Stimulated activated CD8-positive, alpha-beta memory T cell treated with anti-CD3 and anti-CD28 coated beads, Interleukin-4, amount 100 ng/mL, for 4 hours (primary cell): ENCODE measurements around the gene KRTAP10-6.
"Not testable (repeated sequence)": the region's sequence is repeated elsewhere in the genome, so short reads cannot be mapped to it uniquely, and the experiment has no call there.

Source experiments
- DNase-seq, 2 donors: peaks; one replicate each; pipeline ENCODE4 v3.0.0-alpha.2; 2020; ENCODE audit warnings: low read depth in 2 of 2, low spot score in 1 of 2

KRTAP10-6 gene

GRCh38 chr21:44617071-44617501, 24.8 kb upstream of the KRTAP10-6 start:
- no peak for DNase-seq

GRCh38 chr21:44616591-44616926, 24.3 kb upstream of the KRTAP10-6 start:
- no peak for DNase-seq

- no peak for DNase-seq
Measured at GRCh38 chr21:44615911-44616590, 23.7 kb upstream of the KRTAP10-6 start.

- no peak for DNase-seq
Measured at GRCh38 chr21:44615466-44615865, 23.2 kb upstream of the KRTAP10-6 start.

GRCh38 chr21:44614961-44615391, 22.7 kb upstream of the KRTAP10-6 start:
- DNase-seq: no peak

- no peak for DNase-seq
Measured at GRCh38 chr21:44614161-44614631, 21.9 kb upstream of the KRTAP10-6 start.

- DNase-seq: no peak
Measured at GRCh38 chr21:44613386-44614155, 21.3 kb upstream of the KRTAP10-6 start.

GRCh38 chr21:44612669-44613229, 20.4 kb upstream of the KRTAP10-6 start:
- DNase-seq: no peak

- DNase-seq: no peak
Measured at GRCh38 chr21:44612029-44612486, 19.8 kb upstream of the KRTAP10-6 start, which contains the start of gene KRTAP10-8. KRTAP10-8 (plus strand) TSS chr21:44612079; CDS start chr21:44612101, 22 bp downstream.

- no peak for DNase-seq
Measured at GRCh38 chr21:44611551-44611950, 19.2 kb upstream of the KRTAP10-6 start.

GRCh38 chr21:44610157-44610843, 18.0 kb upstream of the KRTAP10-6 start:
- DNase-seq: not testable (repeated sequence)

GRCh38 chr21:44609193-44609592, 16.9 kb upstream of the KRTAP10-6 start:
- no peak for DNase-seq

- no peak for DNase-seq
Measured at GRCh38 chr21:44606495-44606894, 14.2 kb upstream of the KRTAP10-6 start.

- no peak for DNase-seq
Measured at GRCh38 chr21:44603911-44604310, 11.6 kb upstream of the KRTAP10-6 start.

- no peak for DNase-seq
Measured at GRCh38 chr21:44603109-44603875, 11.0 kb upstream of the KRTAP10-6 start.

GRCh38 chr21:44602463-44602850, 10.2 kb upstream of the KRTAP10-6 start:
- DNase-seq: no peak

- DNase-seq: no peak
Measured at GRCh38 chr21:44601596-44602462, 9.5 kb upstream of the KRTAP10-6 start.

GRCh38 chr21:44601091-44601490, 8.8 kb upstream of the KRTAP10-6 start:
- DNase-seq: not testable (repeated sequence)

GRCh38 chr21:44600118-44600978, 8.0 kb upstream of the KRTAP10-6 start, which contains the start of gene KRTAP10-7:
KRTAP10-7 (plus strand) TSS chr21:44600597; CDS start chr21:44600622, 25 bp downstream.
- DNase-seq: not testable (repeated sequence)
